Activated CD8-positive, alpha-beta memory T cell treated with anti-CD3 and anti-CD28 coated beads, Interleukin-2, amount 50 U/mL, for 1 hour (primary cell): ENCODE measurements around the gene LTA.
"Not testable (repeated sequence)": the region's sequence is repeated elsewhere in the genome, so short reads cannot be mapped to it uniquely, and the experiment has no call there.

ENCODE experiments used
- DNase-seq: peaks from one replicate; pipeline ENCODE4 v3.0.0-alpha.2; 2020; ENCODE audit errors: extremely low read depth

LTA gene

DNA sequence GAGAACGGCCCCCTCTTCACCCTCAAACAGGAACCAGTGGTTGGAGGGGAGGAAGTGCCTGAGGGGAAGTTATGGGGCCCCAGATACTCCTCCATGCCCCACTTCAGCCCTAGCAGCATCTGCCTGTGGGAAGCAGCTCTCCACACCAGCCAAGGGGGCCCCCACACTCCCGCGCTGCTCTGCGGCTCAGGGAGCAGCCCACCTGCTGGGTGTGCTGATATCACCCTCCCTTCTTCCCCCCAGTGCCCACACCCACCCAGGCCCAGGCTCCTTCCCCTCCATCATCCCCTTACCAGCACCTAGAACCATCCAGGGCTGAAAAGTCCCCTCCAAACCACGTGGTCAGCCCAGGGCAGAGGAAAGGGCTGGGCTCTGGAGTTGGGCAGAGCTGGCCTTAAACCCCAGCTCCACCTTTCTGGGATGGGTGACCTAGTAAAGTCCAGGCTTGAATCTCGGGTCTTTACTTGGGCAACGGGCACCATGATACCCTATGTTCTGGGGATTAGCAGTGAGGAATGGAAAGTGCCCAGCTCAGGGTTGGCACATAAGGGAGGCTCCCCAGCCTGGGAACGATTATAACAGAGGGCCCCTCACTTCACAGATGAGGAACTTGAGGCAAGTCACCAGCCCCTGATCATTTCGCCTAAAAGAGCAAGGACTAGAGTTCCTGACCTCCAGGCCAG is 14.7 kb downstream of the LTA start:
- DNase-seq, result no peak

DNA sequence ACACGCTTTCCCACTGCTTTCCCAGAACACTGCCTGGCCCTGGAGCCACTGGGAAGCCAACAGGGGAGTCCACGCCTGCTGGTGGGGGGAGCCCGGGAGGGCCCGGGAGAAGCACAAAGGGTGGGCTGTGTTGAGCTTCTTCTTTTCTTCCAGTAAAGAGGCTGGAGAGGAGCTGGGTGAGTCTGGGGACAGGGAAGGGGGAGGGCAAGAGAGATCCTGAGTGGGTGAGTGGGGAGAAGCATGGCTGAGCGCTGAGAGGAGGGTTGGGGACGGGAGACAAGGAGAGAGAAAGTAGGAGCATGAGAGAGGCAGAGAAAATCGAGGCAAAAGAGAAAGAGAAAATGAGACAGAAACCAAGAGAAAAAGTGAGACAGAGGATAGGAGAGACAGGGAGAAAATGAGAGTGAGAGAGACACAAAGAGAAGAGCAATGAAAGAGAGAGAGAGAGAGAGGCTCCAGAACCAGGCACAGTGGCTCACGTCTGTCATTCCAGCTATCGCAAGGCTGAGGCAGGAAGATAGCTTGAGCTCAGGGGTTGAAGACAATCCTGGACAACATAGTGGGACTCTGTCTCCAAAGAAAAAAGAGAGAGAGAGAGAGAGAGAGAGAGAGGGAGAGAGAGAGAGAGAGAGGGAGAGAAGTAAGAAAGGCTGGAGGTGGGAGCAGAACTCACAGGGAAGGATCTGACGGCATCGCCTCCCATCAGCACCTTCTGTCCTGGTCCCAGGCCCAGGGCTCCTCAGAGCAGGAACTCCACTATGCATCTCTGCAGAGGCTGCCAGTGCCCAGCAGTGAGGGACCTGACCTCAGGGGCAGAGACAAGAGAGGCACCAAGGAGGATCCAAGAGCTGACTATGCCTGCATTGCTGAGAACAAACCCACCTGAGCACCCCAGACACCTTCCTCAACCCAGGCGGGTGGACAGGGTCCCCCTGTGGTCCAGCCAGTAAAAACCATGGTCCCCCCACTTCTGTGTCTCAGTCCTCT is 16.0 kb downstream of the LTA start:
- DNase-seq, result no peak

GRCh38 chr6:31588871-31589650 is 17.0 kb downstream of the LTA start:
- DNase-seq, result no peak

GRCh38 chr6:31590691-31591090 is 18.6 kb downstream of the LTA start:
- not testable (repeated sequence) for DNase-seq

GRCh38 chr6:31592396-31592771 is 20.3 kb downstream of the LTA start:
- no peak for DNase-seq

GRCh38 chr6:31597006-31597405 is 24.9 kb downstream of the LTA start:
- DNase-seq, result no peak

DNA sequence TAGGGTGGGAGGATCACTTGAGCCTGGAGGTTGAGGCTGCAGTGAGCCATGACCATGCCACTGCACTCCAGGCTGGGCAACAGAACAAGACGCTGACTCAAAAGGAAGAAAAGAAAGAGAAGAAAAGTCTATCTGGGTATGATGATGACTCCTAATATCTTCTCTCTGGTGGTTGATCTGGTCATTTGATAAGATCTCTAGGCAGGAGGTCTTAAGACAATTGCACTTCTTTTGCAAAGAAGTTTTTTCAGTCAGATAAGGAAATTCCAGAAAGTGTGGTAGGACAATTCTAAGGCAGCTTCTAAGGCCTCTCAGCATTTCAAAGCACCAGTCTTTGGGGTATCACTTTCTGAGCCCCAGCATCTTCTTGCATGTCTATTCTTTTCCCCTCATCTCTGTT is 35.2 kb downstream of the LTA start:
- no peak for DNase-seq

GRCh38 chr6:31609519-31610406 is 37.7 kb downstream of the LTA start:
- no peak for DNase-seq

DNA sequence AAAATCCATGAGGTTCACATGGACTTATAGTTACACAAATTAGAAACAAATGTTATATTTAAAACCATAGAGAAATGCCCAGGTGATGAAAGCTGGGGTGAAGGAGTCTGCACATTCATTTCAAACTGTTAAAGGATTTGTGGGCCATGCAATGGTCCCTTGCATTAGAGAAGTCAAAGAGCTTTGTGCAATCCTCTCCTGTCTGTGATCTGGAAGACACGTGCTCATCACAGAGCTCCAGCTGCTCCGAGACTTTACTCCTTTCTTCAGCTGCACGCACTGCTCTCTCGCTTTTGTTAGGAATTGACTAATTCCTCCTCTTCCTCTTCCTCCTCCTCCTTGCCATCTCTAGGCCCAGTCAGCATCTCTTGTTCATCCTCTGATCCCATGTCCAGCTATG is 38.9 kb downstream of the LTA start:
- no peak for DNase-seq

- no peak for DNase-seq
These were observed 42.1 kb downstream of the LTA start for GRCh38 chr6:31614075-31614619.

DNA sequence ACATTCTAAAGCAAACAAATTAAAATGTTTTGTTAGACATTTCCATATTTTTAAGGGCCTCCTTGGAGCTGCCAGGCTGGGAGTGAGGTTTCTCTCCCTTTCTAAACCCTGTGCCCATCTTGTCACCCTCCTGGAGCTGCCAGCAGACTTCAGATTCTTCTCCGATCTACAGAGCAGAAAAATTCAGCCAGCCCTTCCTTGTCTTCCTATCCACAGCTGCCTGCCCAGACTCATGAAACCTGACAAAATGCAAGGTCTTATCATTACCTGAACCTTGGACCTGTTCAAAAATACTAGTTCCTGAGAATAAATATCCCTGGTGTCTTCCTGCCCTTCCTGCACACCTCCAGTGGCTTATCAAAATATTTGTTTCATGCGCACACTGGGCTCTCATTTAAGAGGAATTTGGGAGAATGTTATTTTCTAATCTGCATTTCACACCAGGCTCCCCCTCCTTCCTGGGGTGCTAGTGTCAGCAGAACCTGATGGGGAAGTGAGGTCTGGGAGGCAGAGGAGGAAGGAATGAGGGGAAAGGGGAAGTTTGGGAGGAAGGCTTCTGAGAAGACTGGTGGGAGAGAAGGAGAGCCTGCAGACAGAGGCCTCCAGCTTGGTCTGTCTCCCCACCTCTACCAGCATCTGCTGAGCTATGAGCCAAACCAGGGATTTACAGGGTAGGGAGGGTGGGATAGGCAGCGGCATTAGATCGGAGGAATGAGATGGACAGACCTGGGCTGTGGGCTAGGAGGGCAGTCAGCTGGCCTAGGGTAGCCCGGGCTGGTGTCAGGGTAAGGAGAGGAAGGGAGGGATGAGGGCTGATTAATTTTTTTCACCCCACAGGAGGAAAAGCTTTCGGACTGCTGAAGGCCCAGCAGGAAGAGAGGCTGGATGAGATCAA is 42.8 kb downstream of the LTA start, which contains the start of gene AIF1:
Gene AIF1, plus strand, starts transcription at position 551 of the 895 bp plus-strand sequence. Its CDS starts 96 bp downstream, at position 647.
- no peak for DNase-seq

GRCh38 chr6:31615748-31616147 is 43.7 kb downstream of the LTA start:
- DNase-seq, result no peak

GRCh38 chr6:31617010-31617409 is 44.9 kb downstream of the LTA start:
- DNase-seq, result no peak

DNA sequence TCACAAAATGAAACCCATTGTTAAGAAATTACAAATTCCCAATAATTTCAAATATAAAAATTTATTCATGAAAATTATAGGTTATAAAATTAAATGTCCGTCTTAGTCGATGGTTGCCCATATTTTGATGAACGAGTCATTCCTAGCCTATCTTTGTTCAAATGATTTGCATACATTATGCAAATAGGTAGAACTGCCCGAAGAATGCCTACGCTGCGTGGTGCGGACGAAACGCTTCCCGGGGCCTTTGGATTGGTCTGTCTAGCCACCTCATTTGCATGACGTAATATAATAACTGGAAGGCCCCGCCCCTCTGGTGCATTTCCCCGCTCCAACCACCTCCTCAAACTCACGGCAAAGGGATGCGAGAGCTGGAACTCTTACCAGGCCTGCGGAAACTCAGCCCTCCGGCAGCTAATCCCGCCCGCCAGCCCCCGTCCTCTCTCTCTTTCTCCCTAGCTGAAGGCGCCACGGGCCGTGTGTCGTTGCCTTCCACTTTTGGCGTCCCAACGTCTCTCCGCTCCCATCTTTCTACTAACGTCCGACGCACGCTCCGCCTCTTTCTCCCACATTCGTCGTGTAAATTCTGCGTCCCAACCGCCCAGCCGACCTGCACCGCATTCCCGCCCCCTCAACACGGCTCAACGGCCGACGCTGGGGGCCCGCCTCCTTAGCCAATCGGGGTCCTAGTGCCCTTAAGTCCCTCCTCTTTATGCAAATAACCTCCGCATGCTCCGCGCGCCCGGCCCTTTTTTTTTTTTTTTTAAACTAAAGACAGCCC is 47.9 kb downstream of the LTA start:
- DNase-seq, result peak; percentile 95

GRCh38 chr6:31620586-31621319 is 48.7 kb downstream of the LTA start, which contains the start of gene PRRC2A:
PRRC2A (plus strand) TSS chr6:31620715; CDS start chr6:31622790, 2,075 bp downstream.
- DNase-seq, result peak; percentile 51

DNA sequence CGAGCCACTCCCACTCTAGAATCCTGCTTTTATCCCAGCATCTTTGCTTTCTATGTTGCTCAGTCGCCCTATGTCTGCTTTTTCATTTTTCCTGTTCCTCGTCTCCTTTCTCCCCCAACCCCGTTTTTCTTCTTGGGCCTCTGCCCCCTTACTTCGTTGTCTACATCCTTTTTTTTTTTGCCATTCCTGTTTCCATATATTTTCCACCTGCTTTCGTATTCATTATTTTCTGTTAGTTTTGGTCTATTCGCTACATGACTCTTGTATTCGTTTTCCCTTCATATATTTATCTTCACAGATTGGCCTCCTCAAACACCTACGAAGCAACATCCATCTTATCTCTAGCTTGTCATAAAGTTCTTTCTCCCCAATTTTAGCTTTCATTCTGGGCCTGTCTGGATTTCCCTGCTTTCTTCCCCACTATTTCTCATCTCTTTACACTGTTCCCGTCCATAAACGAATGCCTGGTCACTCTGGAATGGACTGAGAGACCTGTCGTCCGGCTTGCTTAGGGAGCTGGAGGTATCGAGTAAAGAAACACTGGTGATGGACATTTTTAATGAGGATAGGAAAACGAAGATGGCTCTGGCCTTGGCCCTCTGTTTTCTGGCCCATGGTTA is 49.3 kb downstream of the LTA start:
- no peak for DNase-seq

DNA sequence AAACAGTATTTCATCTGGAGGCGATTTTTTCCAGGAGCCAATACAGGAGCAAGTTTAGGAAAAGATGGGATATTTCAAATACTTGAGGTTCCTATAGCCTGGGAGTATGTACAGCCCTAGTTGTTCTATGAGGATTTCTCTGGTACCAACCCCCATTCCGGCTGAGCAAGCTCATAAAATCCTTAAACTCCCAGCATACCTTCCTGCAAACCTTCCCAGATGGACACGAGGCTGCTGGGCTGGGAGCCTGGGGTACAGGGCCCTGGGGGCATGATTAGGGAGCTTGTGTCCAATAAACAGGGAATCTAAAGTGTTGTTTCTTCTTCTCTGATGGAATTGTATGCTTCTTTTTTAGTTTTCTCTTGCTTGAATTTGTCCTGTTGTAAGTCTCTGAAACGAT is 49.9 kb downstream of the LTA start:
- no peak for DNase-seq

DNA sequence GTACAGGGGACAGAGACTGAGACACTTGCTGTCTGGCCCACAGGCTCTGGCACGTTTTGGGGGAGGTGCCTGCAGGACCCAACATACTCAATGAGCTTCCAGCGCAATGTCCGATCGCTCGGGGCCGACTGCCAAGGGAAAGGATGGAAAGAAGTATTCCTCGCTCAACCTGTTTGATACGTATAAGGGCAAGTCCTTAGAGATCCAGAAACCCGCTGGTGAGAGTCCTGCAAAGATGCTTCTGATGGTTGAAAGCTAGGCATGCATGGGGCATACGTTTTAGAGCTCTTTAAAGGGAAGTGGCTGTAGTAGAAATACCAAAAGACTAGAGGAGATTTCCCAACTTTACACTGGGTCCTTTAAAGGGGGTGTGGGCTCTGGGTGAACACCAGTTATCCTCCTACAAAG is 50.6 kb downstream of the LTA start:
- DNase-seq, result no peak
